NCI-H510A (cell line): ENCODE measurements around the gene ANP32A.

Source experiments
- DNase-seq: peaks from one replicate; lab custom pipeline; 2025; lab: John Stamatoyannopoulos, UW

Gene ANP32A

DNA sequence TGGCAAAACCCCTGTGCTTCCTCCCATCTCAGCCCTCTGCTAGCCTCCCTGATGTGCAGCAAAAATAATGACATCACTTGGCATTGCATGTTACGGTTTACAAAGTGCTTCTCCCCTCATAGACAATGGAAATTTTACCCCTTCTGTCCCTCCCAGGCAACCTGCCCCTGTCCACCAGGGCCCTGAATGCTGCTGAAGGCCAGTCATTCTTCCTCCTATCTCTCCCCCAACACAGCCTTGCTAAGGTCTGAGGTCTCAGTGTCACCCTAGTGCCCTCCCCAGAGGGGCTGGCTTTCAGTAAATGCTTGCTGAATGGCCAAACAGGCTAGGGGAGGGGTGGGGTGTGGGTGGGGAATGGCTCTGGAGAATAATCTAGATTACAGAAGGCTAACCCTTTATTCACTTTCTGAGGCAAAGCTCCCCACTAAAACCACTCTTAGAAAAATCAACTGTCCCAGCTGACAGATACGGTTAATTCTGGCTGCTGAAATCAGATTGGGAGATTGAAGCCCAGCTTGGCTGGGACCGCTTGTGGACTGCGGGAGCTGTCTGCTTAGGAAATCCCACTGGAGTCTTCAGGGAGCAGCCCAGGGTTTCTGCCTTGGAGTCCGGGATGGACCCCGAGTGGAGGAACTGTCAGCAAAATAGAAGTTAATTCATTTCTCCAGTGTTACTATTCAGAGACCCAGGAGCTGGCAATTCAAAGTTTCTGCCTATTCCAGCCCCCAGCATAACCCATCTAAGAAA, 22.9 kb downstream of the ANP32A start:
- no peak for DNase-seq

DNA sequence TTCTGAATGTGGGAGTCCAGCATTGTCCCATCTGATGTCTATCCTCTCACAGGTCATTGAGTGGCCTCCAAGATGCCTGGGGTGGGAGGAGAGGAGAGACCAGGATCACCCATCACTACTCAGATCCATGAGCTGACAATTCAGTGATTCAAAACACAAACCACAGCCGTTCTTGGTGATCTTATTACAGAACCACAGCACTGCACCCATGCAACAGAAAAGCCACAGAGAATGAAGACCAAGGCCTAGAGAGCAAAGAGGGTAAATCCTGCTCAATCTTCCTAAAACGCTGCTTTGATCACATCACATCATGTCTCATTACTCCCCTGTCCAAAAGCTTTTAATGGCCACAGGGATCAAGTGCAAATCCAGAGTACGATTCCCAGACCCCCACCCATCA, 23.5 kb downstream of the ANP32A start:
- DNase-seq, result no peak

DNA sequence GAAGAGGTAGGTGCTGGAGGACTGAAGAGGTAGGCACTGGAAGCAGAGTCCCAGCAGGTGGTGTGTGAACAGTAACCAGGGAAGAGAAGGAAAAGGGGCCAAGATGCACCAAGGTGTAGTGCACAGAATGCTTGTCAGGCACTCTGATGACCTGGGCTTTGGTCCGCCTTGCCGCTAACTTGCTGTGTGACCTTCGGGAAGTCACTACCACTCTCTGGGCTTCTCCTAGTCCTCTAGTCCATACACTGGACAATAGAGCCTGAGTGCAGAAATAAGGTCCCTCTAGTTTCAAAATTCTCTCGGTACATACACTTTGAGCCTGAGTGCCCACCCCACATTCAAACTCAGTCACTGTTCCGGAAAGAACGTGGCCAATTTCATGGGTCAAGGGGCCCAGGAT, 24.1 kb downstream of the ANP32A start:
- DNase-seq, result no peak

DNA sequence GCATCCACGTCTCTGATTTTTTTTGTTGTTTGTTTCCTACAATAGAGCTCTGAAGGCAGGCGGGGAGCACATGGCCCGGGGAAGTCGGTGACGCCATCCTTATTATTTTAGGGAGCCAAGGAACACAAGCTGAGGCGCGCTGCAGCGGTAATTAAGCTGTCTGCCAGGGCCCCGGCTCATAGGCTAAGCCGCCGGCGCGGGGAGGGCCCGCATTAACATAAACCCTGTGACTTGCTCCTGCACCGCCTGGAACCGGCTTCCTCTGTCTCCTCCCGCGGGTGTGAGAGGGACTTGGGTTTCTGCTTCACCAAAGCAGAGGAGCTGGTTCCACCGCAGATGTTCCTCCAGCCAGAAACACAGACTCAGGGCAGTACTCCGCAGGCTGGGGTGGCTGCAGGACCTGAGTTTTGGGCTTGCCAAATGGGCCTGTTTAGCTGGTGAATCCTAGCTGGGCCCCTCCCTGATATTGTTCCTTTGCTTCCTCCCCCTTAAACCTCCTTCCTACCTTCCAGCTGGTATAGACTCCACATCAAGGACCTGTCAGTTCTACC, 25.3 kb downstream of the ANP32A start:
- no peak for DNase-seq

- no peak for DNase-seq
These were observed 25.8 kb downstream of the ANP32A start for GRCh38 chr15:68794863-68795262.

DNA sequence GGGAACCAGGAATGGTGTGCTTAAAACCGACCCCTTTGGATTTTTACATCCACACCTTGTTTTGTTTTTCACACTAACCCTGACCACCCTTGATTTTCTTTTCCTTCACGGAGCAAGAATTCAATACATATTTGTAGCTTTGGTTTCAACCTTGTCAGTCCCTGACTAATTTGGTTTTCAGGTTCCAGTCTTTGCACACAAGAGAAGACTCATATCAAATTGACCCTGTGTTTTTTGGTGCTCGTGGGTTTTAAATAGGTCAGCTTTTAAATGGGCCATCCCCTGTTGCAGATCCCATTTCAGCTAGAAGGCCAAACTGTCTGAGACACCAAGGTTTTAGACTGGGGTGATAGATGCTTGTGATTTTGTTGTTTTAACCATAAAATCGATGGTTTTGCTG, 26.4 kb downstream of the ANP32A start:
- no peak for DNase-seq

- DNase-seq, result no peak
These were observed 26.9 kb downstream of the ANP32A start for GRCh38 chr15:68793776-68794175.

DNA sequence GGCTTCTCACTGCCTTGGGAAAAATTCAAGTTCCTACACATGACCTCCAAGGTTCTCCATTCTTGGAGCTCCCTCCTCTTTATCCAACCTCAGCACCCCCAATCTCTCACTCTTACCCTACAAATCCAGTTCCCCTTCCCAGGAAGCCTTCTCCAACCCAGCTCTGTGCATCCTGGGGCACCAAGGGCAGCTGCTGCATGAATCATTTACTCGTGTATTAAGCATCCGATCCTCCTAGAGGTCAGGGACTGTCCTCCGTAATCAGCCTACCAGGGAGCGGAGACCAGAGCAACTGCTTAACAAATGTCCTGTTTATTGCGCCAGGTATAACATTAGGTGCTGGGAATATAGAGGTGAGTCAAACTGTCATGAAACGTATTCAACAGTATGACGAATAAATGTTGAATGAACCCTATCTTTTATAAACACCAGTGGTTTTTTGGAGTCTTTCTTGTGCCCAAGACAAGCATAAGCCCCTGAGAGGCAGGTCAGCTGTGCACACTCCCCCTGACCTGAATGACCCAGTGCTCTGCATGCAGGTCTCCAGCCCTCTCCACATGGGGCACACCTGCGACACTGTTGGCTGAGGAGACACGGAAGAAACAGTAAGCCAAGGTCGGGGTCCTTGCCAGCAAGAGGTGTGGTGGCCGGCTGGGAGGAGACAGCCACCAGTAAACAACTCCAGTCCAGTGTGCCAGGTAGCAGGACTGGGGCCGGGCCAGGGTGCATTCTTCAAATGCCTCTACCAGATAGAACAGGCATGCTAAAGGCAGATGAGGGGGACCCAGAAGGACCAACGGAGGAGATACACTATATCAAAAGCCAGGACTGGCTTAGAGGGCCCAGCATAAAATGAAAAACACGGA, 27.6 kb downstream of the ANP32A start:
- DNase-seq, result no peak

DNA sequence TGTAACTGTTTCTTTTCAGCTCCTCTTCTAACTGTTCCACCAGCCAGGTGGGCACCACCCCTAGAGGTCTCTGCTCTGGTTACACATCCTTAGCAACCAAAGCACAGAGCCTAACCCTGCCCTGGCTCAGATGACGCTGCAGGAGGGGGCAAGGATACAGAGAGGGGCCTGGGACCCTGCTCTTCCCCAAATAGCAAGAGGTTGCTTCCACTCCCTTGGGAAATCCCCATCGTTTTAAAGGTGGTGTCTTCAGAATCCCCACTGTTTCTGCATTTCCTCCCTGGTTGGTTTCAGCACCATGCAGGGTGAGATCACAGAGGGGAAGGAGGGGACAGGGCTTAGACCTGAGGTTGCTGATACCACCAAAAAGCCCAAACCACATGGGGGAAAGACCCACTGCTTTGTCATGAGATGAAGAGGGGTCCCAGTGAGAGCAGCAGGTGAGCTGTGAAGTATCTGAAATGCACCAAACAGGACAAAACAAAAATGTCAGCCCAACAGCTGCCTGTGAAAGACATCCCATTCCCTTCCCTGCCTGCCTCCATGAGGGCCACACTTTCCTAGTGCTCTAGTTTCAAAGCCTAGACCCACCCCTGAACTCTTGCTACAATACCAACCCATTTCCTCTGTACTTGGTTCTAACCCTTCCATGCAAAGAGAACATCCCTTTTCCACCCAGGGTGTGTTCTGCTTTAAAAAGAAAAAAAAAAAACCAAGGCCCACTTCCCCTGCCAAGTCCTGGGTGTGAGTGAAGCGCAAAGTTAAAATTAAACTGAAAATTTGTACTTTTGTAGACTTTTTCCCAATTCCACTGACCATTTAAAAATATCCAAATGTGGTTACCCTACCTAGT, 29.0 kb downstream of the ANP32A start:
- no peak for DNase-seq

DNA sequence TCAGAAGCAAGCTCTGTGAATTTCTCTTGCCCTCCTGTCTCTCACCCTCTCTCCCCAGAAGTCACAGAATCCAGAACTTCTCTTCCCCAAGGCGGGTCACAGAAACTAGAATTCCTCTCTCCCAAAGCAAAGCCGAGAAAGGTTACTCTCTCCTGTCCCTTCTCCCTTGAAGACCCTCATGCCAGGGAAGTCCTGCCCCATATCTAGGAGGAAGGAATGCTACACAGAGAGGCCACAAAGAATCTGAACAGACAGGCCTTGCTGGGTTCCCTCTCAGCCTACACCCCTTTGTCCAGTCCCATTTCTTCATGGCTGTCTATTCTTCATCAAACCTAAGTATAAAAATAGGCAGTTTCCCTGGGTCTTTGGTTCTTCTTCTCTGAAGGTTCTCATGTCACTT, 29.8 kb downstream of the ANP32A start:
- DNase-seq, result no peak

GRCh38 chr15:68790242-68790575, 30.5 kb downstream of the ANP32A start:
- DNase-seq, result no peak

DNA sequence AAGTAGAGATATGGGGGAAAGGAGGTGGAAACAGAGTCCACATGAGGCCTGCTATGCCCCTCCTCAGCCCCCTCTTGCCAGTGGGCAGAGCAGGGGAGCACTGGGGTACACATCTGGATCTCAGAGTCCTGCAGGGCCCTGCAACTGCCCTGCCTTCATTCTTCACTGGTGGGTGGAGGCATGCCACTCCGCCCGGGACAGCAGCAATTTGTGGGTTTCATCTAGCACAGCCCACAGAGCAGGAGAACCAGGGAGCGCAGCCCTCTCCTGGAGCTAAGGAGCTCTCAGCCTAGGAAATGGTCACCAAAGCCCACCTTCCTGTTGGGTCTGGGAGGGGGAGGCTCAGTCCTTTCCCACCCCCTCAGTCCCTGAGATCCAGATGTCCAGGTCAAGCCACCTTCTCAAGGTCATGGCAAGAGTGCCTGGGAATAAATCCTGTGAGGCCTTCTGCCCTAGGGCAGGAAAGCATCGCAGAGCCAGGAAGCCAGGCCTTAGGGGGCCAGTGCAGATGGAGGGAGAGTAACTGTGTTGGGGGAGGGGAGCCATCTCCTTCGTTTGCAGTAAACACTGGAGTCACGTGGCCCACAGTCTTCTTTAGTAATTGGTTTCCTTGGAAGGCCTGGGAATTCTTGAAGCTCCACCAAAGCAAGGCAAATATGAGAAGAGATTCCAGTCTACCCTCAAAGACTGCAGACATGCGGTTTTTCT, 31.0 kb downstream of the ANP32A start:
- DNase-seq, result no peak

- DNase-seq, result no peak
These were observed 31.6 kb downstream of the ANP32A start for GRCh38 chr15:68789091-68789490.

DNA sequence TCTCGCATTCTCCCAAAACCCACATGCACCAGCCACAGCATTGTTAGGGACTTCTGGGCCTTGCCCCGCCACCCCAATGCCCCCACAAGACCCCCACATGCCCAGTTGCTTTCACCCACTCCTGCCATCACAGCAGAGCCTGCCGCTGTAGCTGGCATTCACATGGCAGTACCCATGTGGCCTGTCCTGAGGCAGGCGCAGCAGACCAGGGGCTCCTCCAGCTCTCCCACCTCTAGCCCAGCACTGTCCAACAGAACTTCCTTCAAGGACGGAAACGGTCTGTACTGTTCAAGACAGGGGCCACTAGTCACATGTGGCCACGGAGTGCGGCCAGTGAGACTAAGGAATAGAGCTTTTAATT, 32.5 kb downstream of the ANP32A start:
- no peak for DNase-seq

- DNase-seq, result no peak
These were observed 33.0 kb downstream of the ANP32A start for GRCh38 chr15:68787609-68788263.

- DNase-seq, result no peak
These were observed 33.9 kb downstream of the ANP32A start for GRCh38 chr15:68786753-68787152.

- DNase-seq, result no peak
These were observed 35.2 kb downstream of the ANP32A start for GRCh38 chr15:68785541-68785940.

DNA sequence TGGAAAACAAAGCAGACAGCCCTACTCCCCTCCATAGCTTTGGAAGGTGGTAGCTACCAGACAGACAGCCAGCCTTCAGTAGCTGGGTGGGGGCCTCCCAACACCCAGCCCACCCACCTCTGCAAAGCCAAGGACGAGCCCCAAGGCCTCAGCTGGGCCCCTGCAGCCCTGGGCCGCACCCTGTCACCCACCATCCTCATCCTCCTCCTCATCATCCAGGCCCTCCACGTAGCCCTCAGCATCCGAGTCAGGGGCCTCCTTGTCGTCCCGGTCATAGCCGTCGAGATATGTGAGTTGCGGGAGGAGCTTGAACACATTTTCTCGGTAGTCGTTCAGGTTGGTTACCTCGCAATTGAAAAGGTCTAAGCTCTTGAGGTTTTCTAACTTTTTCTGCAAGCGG, 36.5 kb downstream of the ANP32A start:
- DNase-seq, result no peak

DNA sequence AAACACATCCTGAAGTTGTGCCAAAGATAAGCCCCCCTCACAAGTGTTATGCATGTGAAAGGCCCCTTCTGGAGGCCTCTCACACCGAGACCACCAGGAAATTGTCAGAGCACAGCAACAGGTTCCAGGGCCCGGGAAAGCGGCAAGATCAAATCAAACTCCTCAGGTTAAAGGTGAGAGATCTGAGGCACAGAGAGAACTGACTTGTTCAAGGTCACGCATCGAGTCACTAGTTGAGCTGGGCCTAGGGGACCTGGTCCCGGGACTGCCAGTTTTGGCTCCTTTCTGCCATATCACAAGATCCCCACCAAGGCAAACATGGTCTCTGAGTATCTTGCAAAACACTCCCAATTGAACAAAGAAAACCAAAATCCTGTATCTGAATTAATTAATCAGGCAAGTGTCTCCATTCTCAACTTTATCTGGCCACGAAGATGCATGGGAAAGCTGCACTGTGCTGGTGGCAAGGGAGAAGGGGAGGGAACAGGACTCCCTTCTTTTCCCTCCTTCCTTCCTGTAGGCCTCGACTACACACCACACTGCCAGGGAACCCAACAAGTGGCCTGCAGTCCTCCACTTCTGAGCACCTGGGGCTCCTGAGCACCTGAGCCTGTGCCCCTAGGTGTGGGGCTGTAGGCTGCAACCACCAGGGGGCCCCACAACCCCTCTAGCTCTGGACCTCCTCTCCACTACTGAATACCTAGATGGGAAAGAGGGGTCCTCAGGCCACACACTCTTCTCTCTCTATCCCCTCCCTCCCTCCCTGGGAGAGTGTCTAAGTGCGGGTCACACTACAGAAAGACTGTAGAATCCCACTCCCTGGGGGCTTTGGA, 37.3 kb downstream of the ANP32A start:
- no peak for DNase-seq

DNA sequence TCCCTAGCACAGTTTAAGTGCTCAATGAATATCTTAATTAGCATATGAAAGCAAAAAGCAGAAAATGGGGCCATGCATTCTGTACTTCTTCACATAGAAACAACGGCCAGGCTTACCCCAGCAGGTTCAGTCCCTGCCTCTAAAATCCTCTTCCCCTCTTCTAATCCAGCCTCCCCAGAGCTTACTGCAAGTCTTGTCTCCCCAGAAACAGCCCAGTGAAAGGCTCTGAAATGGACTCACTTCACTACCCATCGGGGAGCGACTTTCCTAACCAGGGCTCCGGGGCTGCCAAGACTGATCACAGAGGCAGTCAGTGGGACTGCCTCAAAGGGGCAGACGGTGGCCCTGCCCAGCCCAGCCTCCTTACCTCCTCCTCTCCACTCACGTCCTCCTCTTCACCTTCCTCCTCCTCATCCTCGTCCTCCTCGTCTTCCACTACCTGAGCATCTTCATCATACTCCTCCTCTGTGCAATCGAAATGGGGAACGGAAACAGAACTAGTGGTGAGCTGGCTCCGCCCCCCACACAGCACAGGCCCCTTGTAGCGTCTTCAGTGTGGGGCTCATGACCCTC, 38.0 kb downstream of the ANP32A start:
- DNase-seq, result no peak
